ENCODE results near the gene ARID2. TPM values are rescaled to one million over a fixed set of nuclear protein-coding genes. Genes with fewer than 3 reads are reported as not detected.

The ARID2 gene
- total and polyA plus RNA-seq, 2 of the 13 experiments (the other 11 are each of a cell fraction or from before 2014, with no cell fraction given), result 15.9 to 22.2 TPM

GRCh38 chr12:45727301-45727979 is 2.1 kb upstream of the ARID2 start (continued):
- TF ChIP-seq ARID4A (CRISPR knock-in tag; IDR thresholded peaks at IDR 0.05; ENCODE audit: borderline replicate concordance) (peak; percentile 88), EHMT2 (IDR thresholded peaks at IDR 0.05; ENCODE audit: borderline replicate concordance, low read depth, low read length) (no peak), SMARCC2 (IDR thresholded peaks at IDR 0.05) (no peak), ZNF607 (CRISPR knock-in tag; IDR thresholded peaks at IDR 0.05; ENCODE audit: borderline replicate concordance) (peak; percentile 87), ZNF34 (CRISPR knock-in tag; IDR thresholded peaks at IDR 0.05; ENCODE audit: borderline replicate concordance) (no peak; the same call in 1 of the 2 replicates), ZNF503 (CRISPR knock-in tag; IDR thresholded peaks at IDR 0.05) (peak; percentile 55; the same call in 1 of the 2 replicates), MEIS1 (CRISPR knock-in tag; IDR thresholded peaks at IDR 0.05; ENCODE audit: borderline replicate concordance) (no peak; the same call in 1 of the 2 replicates), RBAK (CRISPR knock-in tag; IDR thresholded peaks at IDR 0.05) (no peak), ZNF772 (CRISPR knock-in tag; IDR thresholded peaks at IDR 0.05) (peak; percentile 90), GATAD1 (CRISPR knock-in tag; IDR thresholded peaks at IDR 0.05) (peak; percentile 58), ZNF407 (CRISPR knock-in tag; IDR thresholded peaks at IDR 0.05; ENCODE audit: not compliant biosample characterization) (no peak), ZNF256 (CRISPR knock-in tag; conservative IDR thresholded peaks at IDR 0.05) (0 out of 2 replicates have a peak, but pooled peaks have one; percentile 77)

All from HepG2 (cell line).